SK-N-MC (cell line): ENCODE measurements around the gene GNAI3.

Experiments
- EZH2 ChIP-seq: fragments of 200-600 bp; sonication (generic); IDR thresholded peaks from one replicate; pipeline ENCODE4 v1.6.1; 2017; ENCODE audit warnings: antibody characterized with exemption
- FOXP2 ChIP-seq: optimal IDR thresholded peaks from 2 replicates; pipeline ENCODE3; 2011; ENCODE audit warnings: mild to moderate bottlenecking, moderate library complexity; ENCODE audit not compliant: insufficient read depth; ENCODE audit errors: extremely low read length, control extremely low read depth
- POLR2AphosphoS5 ChIP-seq: IDR thresholded peaks from 2 replicates; pipeline ENCODE4 v1.6.1; 2012; ENCODE audit warnings: mild to moderate bottlenecking, low read depth, low read length, borderline replicate concordance

GRCh38 chr1:109617291-109617801 lies 68.9 kb downstream of the GNAI3 start:
- TF ChIP-seq POLR2AphosphoS5 (no peak), EZH2 (no peak), FOXP2 (no peak)
